A549 (cell line): ENCODE data around the gene HOXB8. TPM values are rescaled to one million over a fixed set of nuclear protein-coding genes. Genes with fewer than 3 reads are reported as not detected.

Experiments
- ATAC-seq, 2 experiments: fragments of 200-7000 bp in 1 of 2; fragments of >200 bp in 1 of 2; cut with Nextera tagmentation in 1 of 2; cut with Tn5 transposase in 1 of 2; 3 replicates each; pipeline versions ENCODE4 v1.8.0 to v1.9.1; 2018 to 2020; ENCODE audit warnings: mild to moderate bottlenecking in 1 of 2, moderate library complexity in 1 of 2
- CTCF ChIA-PET: fragments of 300-600 bp; sonication (Branson Sonifier 250); formaldehyde crosslinking; extraction: SDS; loops from one replicate; lab custom pipeline; 2021; ENCODE audit warnings: antibody characterized with exemption, inconsistent platforms; lab: Yijun Ruan, JAX
- POLR2A ChIA-PET: fragments of 350-600 bp; formaldehyde crosslinking; extraction: SDS; loops from one replicate; lab custom pipeline; 2021; ENCODE audit warnings: antibody characterized with exemption, inconsistent platforms; lab: Yijun Ruan, JAX
- DNase-seq, 2 experiments: peaks; one replicate each; pipeline versions ENCODE4 v3.0.0 to v3.0.0-alpha.2; 2011 to 2016; ENCODE audit warnings: low read depth in 1 of 2, low spot score in 1 of 2
- FAIRE-seq: peaks from 2 replicates; lab custom pipeline; 2011; peaks lifted over from hg19 to GRCh38; lab: Jason Lieb, UNC
- H3K27ac ChIP-seq, 2 experiments: fragments of >200 bp; sonication (Bioruptor Twin); formaldehyde crosslinking; 3 replicates each; pipeline ENCODE4 v1.5.1; 2016 to 2017
- H3K4me1 ChIP-seq: fragments of >200 bp; sonication (Bioruptor Twin); formaldehyde crosslinking; 3 replicates; pipeline ENCODE4 v1.6.1; 2016
- H3K4me2 ChIP-seq: fragments of >200 bp; sonication (Bioruptor Twin); formaldehyde crosslinking; 3 replicates; pipeline ENCODE4 v1.6.1; 2016
- H3K4me3 ChIP-seq: fragments of >200 bp; sonication (Bioruptor Twin); formaldehyde crosslinking; 3 replicates; pipeline ENCODE4 v1.5.1; 2016
- H3K9me3 ChIP-seq: fragments of >200 bp; sonication (Bioruptor Twin); formaldehyde crosslinking; 3 replicates; pipeline ENCODE4 v1.6.1; 2016
- ATOH8 ChIP-seq: fragments of 250-450 bp; sonication (Bioruptor Pico); IDR thresholded peaks from 2 replicates; pipeline ENCODE4 v1.5.0; 2020; ENCODE audit warnings: low read depth, mild to moderate bottlenecking, moderate library complexity
- CBX2 ChIP-seq: fragments of 200-600 bp; sonication (generic); IDR thresholded peaks from 2 replicates; pipeline ENCODE4 v1.6.1; 2016; ENCODE audit warnings: low read depth, mild to moderate bottlenecking, borderline replicate concordance
- CBX8 ChIP-seq: fragments of 200-600 bp; sonication (generic); IDR thresholded peaks from 2 replicates; pipeline ENCODE4 v1.6.1; 2016
- CHD2 ChIP-seq: fragments of 150-350 bp; IDR thresholded peaks from 2 replicates; pipeline ENCODE4 v1.6.1; 2014; ENCODE audit warnings: low read length; ENCODE audit not compliant: partially characterized antibody
- CHD4 ChIP-seq: fragments of 200-600 bp; sonication (generic); IDR thresholded peaks from 2 replicates; pipeline ENCODE4 v1.6.1; 2016; ENCODE audit warnings: antibody characterized with exemption, mild to moderate bottlenecking, borderline replicate concordance
- CTCF ChIP-seq: fragments of >200 bp; sonication (Bioruptor Twin); formaldehyde crosslinking; IDR thresholded peaks from 3 replicates; pipeline ENCODE4 v1.5.1; 2016
- E2F6 ChIP-seq: IDR thresholded peaks from 2 replicates; pipeline ENCODE4 v1.6.1; 2012; ENCODE audit warnings: low read depth, borderline replicate concordance
- EHF ChIP-seq: fragments of 250-450 bp; sonication (Bioruptor Pico); IDR thresholded peaks from 2 replicates; pipeline ENCODE4 v1.5.0; 2020; ENCODE audit warnings: mild to moderate bottlenecking
- EP300 ChIP-seq, 2 experiments: fragments of >200 bp; sonication (Bioruptor Twin); formaldehyde crosslinking; IDR thresholded peaks; 2 replicates in 1 of 2; 3 replicates in 1 of 2; pipeline ENCODE4 v1.6.1; 2016 to 2017
- ESRRA ChIP-seq: fragments of 150-350 bp; IDR thresholded peaks from 2 replicates; pipeline ENCODE4 v1.6.1; 2014; ENCODE audit warnings: mild to moderate bottlenecking, low read length, borderline replicate concordance
- FOXS1 ChIP-seq: fragments of 250-450 bp; sonication (Bioruptor Pico); IDR thresholded peaks from 2 replicates; pipeline ENCODE4 v1.5.0; 2020; ENCODE audit warnings: mild to moderate bottlenecking, moderate library complexity
- HDAC2 ChIP-seq: fragments of 200-600 bp; sonication (generic); IDR thresholded peaks from 2 replicates; pipeline ENCODE4 v1.6.1; 2016
- HEYL ChIP-seq: fragments of 250-450 bp; sonication (Bioruptor Pico); IDR thresholded peaks from 2 replicates; pipeline ENCODE4 v1.8.0; 2021; ENCODE audit warnings: mild to moderate bottlenecking, moderate library complexity
- HOXA7 ChIP-seq: fragments of 250-450 bp; sonication (Bioruptor Pico); IDR thresholded peaks from 2 replicates; pipeline ENCODE4 v1.5.0; 2020; ENCODE audit warnings: mild to moderate bottlenecking, moderate library complexity
- HOXB13 ChIP-seq: fragments of 250-450 bp; sonication (Bioruptor Pico); IDR thresholded peaks from 2 replicates; pipeline ENCODE4 v1.5.0; 2020; ENCODE audit warnings: low read depth, mild to moderate bottlenecking, moderate library complexity
- HOXB5 ChIP-seq: fragments of 250-450 bp; sonication (Bioruptor Pico); IDR thresholded peaks from 2 replicates; pipeline ENCODE4 v1.5.0; 2020; ENCODE audit warnings: mild to moderate bottlenecking, moderate library complexity
- JUN ChIP-seq, 2 experiments: fragments of >200 bp; sonication (Bioruptor Twin); formaldehyde crosslinking; IDR thresholded peaks; 2 replicates in 1 of 2; 3 replicates in 1 of 2; pipeline ENCODE4 v1.6.1; 2016 to 2017
- JUNB ChIP-seq: fragments of >200 bp; sonication (Bioruptor Twin); formaldehyde crosslinking; IDR thresholded peaks from 2 replicates; pipeline ENCODE4 v1.6.1; 2016
- KDM5A ChIP-seq: fragments of 200-600 bp; sonication (generic); IDR thresholded peaks from 2 replicates; pipeline ENCODE4 v1.6.1; 2016; ENCODE audit warnings: antibody characterized with exemption, mild to moderate bottlenecking
- MAFK ChIP-seq: fragments of 450-650 bp; IDR thresholded peaks from 2 replicates; pipeline ENCODE4 v1.6.1; 2014; ENCODE audit not compliant: partially characterized antibody
- MAX ChIP-seq: IDR thresholded peaks from 2 replicates; pipeline ENCODE4 v1.6.1; 2012
- MAZ ChIP-seq: fragments of 150-350 bp; IDR thresholded peaks from 2 replicates; pipeline ENCODE4 v1.6.1; 2014; ENCODE audit warnings: antibody characterized with exemption, low read depth, low read length, borderline replicate concordance
- MYC ChIP-seq: IDR thresholded peaks from 2 replicates; pipeline ENCODE4 v1.6.1; 2012; ENCODE audit warnings: mild to moderate bottlenecking, inconsistent platforms, low read length, improper control_type of control experiment, borderline replicate concordance
- NFE2L2 ChIP-seq: fragments of 150-350 bp; conservative IDR thresholded peaks from 2 replicates; pipeline ENCODE4 v1.6.1; 2014; ENCODE audit warnings: low read length
- PHF8 ChIP-seq: fragments of 200-600 bp; sonication (generic); IDR thresholded peaks from 2 replicates; pipeline ENCODE4 v1.6.1; 2016; ENCODE audit warnings: low read depth, mild to moderate bottlenecking, antibody characterized with exemption, moderate library complexity, borderline replicate concordance
- POLR2A ChIP-seq: IDR thresholded peaks from 2 replicates; pipeline ENCODE4 v1.6.1; 2012; ENCODE audit warnings: mild to moderate bottlenecking, low read length
- POLR2AphosphoS2 ChIP-seq: conservative IDR thresholded peaks from 2 replicates; pipeline ENCODE4 v1.6.1; 2012; ENCODE audit warnings: low read length, improper control_type of control experiment, inconsistent platforms
- RAD21 ChIP-seq, 2 experiments: fragments of >200 bp in 1 of 2; sonication (Bioruptor Twin) in 1 of 2; formaldehyde crosslinking in 1 of 2; IDR thresholded peaks in 1 of 2; conservative IDR thresholded peaks in 1 of 2; 2 replicates in 1 of 2; 3 replicates in 1 of 2; pipeline ENCODE4 v1.6.1; 2012 to 2018; ENCODE audit warnings: inconsistent platforms in 1 of 2
- RCOR1 ChIP-seq: fragments of 150-350 bp; IDR thresholded peaks from 2 replicates; pipeline ENCODE4 v1.6.1; 2014; ENCODE audit warnings: antibody characterized with exemption, low read length, low read depth
- SMC3 ChIP-seq: fragments of >200 bp; sonication (Bioruptor Twin); formaldehyde crosslinking; IDR thresholded peaks from 3 replicates; pipeline ENCODE4 v1.6.1; 2018; ENCODE audit warnings: inconsistent platforms
- SREBF2 ChIP-seq: fragments of 450-650 bp; IDR thresholded peaks from 2 replicates; pipeline ENCODE4 v1.6.1; 2014; ENCODE audit warnings: mild to moderate bottlenecking, moderate library complexity
- TP53 ChIP-seq: fragments of 250-450 bp; sonication (Bioruptor Pico); IDR thresholded peaks from 2 replicates; pipeline ENCODE4 v1.5.0; 2021; ENCODE audit warnings: mild to moderate bottlenecking, moderate library complexity
- USF2 ChIP-seq: fragments of 450-650 bp; IDR thresholded peaks from 2 replicates; pipeline ENCODE4 v1.6.1; 2014; ENCODE audit warnings: antibody characterized with exemption
- ZFP36 ChIP-seq: fragments of 450-650 bp; IDR thresholded peaks from 2 replicates; pipeline ENCODE4 v1.6.1; 2014; ENCODE audit warnings: borderline replicate concordance; ENCODE audit not compliant: partially characterized antibody
- WGBS: methylation state at CpG from one replicate; pipeline ENCODE4 v1.1.6; 2017; ENCODE audit errors: missing lambda C conversion rate; 5-methylcytosine and 5-hydroxymethylcytosine counted together
- polyA plus RNA-seq, 4 experiments: library from polyadenylated mRNA; depleted of rRNA in 3 of 4; stranded (reverse); fragments of >200 nt; fragmentation: RNase III in 1 of 4; extraction: RNeasy Plus Mini Kit Qiagen cat#74134 plus additional on column Dnase treatment in 1 of 4; gene quantifications; 2 replicates in 3 of 4; 3 replicates in 1 of 4; pipeline ENCODE4 v1.2.3, GENCODE V29; 2011 to 2017

The HOXB8 gene
- polyA plus RNA-seq, 2 of the 4 experiments (the other 2 are of a cell fraction), result 5.8 to 11.1 TPM

- peak; percentile 9 to 48; a peak in 3 of 6 replicates for ATAC-seq
Observed at GRCh38 chr17:48611213-48611612, 3.9 kb downstream of the HOXB8 start.

GRCh38 chr17:48610282-48611211, 4.5 kb downstream of the HOXB8 start, which contains the start of gene HOXB7:
Gene HOXB7, minus strand, starts transcription at chr17:48611017. Its CDS starts 99 bp downstream, at chr17:48610918.
- Histone ChIP-seq H3K4me2 (peak within 1 kb of the TSS; percentile 98), H3K9me3 (no peaks in the 10 kb centered on the region), H3K27ac (peak within 1 kb of the TSS; percentile 93 to 99), H3K4me3 (peak within 1 kb of the TSS; percentile 74), H3K4me1 (peaks cover 16% of the 10 kb centered on the region)
- ChIA-PET POLR2A (interaction anchor here (0.5 to 1.2 kb wide), 8 partner anchors 12 to 715 kb away, joined by 3 to 7 read pairs (median 5); partner anchors contain the start of gene HOXB9), CTCF (interaction anchor here (0.7 to 4.4 kb wide), 11 partner anchors 8 to 426 kb away, joined by 3 to 28 read pairs (median 6); no protein-coding TSS in a partner anchor)
- WGBS, result 1% methylated on average over 55 of the region's 79 CpGs
- ATAC-seq (peak; percentile 11 to 59; a peak in 3 of 6 replicates), FAIRE-seq (no peak), DNase-seq (peak; percentile 75 to 91)
- TF ChIP-seq PHF8 (peak; percentile 70; the same call in 1 of the 2 replicates), EP300 (IDR thresholded peaks at IDR 0.05) (no peak), CBX2 (no peak), HDAC2 (peak; percentile 73; the same call in 1 of the 2 replicates), TP53 (no peak), ESRRA (no peak), CHD2 (no peak), RCOR1 (no peak), POLR2AphosphoS2 (no peak), MAFK (no peak), RAD21 (conservative IDR thresholded peaks at IDR 0.05 in 1 of 2, IDR thresholded peaks at IDR 0.05 in 1 of 2) (no peak), FOXS1 (CRISPR knock-in tag) (no peak), HOXB5 (CRISPR knock-in tag) (peak; percentile 16; the same call in 1 of the 2 replicates), SMC3 (0 out of 3 replicates have a peak, but pooled peaks have one; percentile 4), MAX (peak; percentile 78), USF2 (peak; percentile 100), CHD4 (no peak), JUN (IDR thresholded peaks at IDR 0.05) (peak; percentile 45 to 68), HEYL (CRISPR knock-in tag) (no peak), SREBF2 (no peak), JUNB (no peak), MYC (no peak; the same call in 1 of the 2 replicates), CTCF (no peak), CBX8 (no peak), KDM5A (no peak), HOXB13 (CRISPR knock-in tag) (no peak), NFE2L2 (no peak), HOXA7 (CRISPR knock-in tag) (no peak), ZFP36 (no peak), ATOH8 (CRISPR knock-in tag) (no peak)

More at GRCh38 chr17:48611213-48611612, 3.9 kb downstream of the HOXB8 start:
- ChIA-PET POLR2A (no interaction called here), CTCF (no interaction called here)
- WGBS, result under 1% methylated on average over 22 of the region's 22 CpGs
- Histone ChIP-seq H3K9me3 (no peaks in the 10 kb centered on the region), H3K4me2 (peak overlapping the region; percentile 98), H3K4me1 (peaks cover 13% of the 10 kb centered on the region), H3K4me3 (peak overlapping the region; percentile 74), H3K27ac (peak overlapping the region; percentile 93 to 99)
- TF ChIP-seq MAZ (0 out of 2 replicates have a peak, but pooled peaks have one; percentile 33), E2F6 (no peak), EHF (CRISPR knock-in tag) (no peak), RCOR1 (no peak), POLR2A (no peak)
- FAIRE-seq, result no peak
- DNase-seq, result peak; percentile 62 to 79
